ENCODE results near the gene TTC12.

DNA sequence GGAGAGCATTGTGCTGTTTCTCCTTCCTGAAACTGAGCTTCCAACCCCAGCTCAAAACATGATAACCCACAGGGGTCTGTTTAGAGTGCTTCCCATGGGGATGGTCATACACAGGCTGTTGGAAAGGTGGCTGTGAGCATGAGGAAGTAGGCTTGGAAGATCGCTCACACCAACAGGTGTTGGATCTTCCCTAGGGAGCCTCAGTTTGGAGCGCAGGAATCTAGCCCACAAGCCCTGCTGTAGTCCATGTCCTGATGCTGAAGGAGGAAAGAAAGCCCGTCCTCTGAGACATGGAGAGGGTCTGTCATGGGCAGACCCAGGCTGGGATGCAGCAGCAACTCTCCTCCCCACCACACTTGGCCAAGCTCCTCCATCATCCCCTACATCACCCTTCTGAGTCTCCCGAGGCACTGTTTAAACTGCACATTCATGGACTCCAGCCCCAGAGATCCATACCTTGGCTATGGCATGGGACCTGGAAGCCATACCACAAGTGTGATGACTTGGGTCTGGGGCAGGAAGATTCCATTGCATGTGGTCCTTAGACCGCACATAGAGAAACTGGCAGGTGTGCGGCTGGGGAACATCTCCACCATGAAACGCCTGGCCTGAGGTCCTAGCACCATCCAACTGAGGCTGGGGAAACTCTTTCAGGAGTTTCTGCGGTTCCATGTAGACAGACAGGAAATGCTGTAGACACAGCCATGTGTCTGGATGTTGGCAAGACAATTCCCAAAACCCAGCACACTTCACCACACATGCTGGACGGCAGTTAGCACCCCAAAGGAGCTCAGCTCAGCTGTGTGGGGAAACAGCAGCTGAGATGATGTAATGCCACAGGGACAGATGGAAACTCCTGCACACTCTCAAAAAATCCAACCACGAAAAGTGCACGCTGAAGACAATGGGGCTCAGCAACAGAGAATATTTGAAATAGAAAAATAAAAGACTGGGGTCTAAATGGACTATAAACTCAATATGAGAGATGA is 27.6 kb upstream of the TTC12 start:
- TF ChIP-seq EZH2phosphoT487 (IDR thresholded peaks at IDR 0.05; ENCODE audit: low read length): no peak
- TF ChIP-seq, protein P1, sequence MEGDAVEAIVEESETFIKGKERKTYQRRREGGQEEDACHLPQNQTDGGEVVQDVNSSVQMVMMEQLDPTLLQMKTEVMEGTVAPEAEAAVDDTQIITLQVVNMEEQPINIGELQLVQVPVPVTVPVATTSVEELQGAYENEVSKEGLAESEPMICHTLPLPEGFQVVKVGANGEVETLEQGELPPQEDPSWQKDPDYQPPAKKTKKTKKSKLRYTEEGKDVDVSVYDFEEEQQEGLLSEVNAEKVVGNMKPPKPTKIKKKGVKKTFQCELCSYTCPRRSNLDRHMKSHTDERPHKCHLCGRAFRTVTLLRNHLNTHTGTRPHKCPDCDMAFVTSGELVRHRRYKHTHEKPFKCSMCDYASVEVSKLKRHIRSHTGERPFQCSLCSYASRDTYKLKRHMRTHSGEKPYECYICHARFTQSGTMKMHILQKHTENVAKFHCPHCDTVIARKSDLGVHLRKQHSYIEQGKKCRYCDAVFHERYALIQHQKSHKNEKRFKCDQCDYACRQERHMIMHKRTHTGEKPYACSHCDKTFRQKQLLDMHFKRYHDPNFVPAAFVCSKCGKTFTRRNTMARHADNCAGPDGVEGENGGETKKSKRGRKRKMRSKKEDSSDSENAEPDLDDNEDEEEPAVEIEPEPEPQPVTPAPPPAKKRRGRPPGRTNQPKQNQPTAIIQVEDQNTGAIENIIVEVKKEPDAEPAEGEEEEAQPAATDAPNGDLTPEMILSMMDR (IDR thresholded peaks at IDR 0.05; ENCODE audit: low read length): no peak
- no peak for TF ChIP-seq EZH2 (optimal IDR thresholded peaks at IDR 0.05; ENCODE audit: low read depth, low read length)
